ENCODE results near the gene MUC4.
"Not testable (repeated sequence)": the region's sequence is repeated elsewhere in the genome, so short reads cannot be mapped to it uniquely, and the experiment has no call there.

MUC4 gene

DNA sequence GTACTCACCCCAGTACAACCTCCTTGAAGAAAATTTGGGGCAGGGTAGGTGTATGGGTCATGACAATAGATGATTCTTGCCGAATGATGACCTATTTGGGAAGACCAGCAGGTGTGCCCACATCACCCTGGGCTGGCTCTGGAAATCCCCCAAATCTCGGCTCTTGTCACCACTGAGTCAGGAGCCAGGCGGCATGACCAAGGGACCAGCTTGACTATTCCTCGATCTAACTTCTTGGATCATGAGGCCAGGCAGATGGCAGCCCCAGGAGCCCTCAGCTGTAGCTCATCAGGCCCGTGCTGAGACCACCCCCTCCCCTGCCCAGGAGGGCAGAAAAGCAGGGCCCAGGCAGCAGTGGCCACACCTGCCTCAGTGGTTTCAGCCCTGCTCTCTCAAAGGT is 9.2 kb upstream of the MUC4 start:
- H3K79me2 ChIP-seq (ENCODE audit: insufficient read depth, low read depth): no peaks in the 10 kb centered on the region
- no peak overlapping the region for H3K9ac ChIP-seq
- H3K36me3 ChIP-seq (ENCODE audit: insufficient read depth): no peaks in the 10 kb centered on the region
- no peak overlapping the region for H3K4me3 ChIP-seq (IDR thresholded peaks at IDR 0.05; ENCODE audit: insufficient read depth, low read depth, low read length)
- H2AFZ ChIP-seq (ENCODE audit: low read depth): 0 out of 2 replicates have a peak overlapping the region, but pooled peaks have one; percentile 10
- TF ChIP-seq, protein P1, sequence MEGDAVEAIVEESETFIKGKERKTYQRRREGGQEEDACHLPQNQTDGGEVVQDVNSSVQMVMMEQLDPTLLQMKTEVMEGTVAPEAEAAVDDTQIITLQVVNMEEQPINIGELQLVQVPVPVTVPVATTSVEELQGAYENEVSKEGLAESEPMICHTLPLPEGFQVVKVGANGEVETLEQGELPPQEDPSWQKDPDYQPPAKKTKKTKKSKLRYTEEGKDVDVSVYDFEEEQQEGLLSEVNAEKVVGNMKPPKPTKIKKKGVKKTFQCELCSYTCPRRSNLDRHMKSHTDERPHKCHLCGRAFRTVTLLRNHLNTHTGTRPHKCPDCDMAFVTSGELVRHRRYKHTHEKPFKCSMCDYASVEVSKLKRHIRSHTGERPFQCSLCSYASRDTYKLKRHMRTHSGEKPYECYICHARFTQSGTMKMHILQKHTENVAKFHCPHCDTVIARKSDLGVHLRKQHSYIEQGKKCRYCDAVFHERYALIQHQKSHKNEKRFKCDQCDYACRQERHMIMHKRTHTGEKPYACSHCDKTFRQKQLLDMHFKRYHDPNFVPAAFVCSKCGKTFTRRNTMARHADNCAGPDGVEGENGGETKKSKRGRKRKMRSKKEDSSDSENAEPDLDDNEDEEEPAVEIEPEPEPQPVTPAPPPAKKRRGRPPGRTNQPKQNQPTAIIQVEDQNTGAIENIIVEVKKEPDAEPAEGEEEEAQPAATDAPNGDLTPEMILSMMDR (conservative IDR thresholded peaks at IDR 0.05; ENCODE audit: low read depth, low read length): no peak
- no peak overlapping the region for H3K27ac ChIP-seq
- H4K20me1 ChIP-seq (ENCODE audit: insufficient read depth): no peaks in the 10 kb centered on the region
- no peak overlapping the region for H3K4me2 ChIP-seq
- no peaks in the 10 kb centered on the region for H3K4me1 ChIP-seq (ENCODE audit: low read depth, poor library complexity, severe bottlenecking)
- peaks cover 38% of the 10 kb centered on the region for H3K27me3 ChIP-seq (ENCODE audit: insufficient read depth, low read depth)

DNA sequence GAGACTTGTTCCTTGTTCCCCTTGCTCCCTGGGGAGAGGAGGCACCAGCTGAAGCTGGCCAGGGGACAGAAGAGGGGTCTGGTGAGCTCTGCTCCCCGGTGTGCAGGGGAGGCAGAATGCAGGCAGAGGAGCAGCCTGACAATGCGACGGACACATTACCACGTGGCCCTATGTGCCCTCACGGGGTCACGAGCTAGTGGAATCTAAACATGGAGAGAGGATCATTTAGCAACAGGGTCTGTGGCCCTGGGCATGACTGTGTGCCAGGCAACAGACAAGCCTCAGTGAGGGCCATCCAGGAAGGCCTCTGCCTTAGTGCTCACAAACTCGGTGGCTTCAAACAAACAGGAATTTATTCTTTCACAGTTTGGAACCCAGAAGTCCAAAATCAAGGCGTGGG is 8.5 kb upstream of the MUC4 start:
- Histone ChIP-seq H4K20me1 (ENCODE audit: insufficient read depth) (no peaks in the 10 kb centered on the region), H3K79me2 (ENCODE audit: insufficient read depth, low read depth) (no peaks in the 10 kb centered on the region), H3K4me3 (IDR thresholded peaks at IDR 0.05; ENCODE audit: insufficient read depth, low read depth, low read length) (no peak overlapping the region), H3K4me1 (ENCODE audit: low read depth, poor library complexity, severe bottlenecking) (no peaks in the 10 kb centered on the region), H3K27ac (no peak overlapping the region), H3K9ac (no peak overlapping the region), H3K36me3 (ENCODE audit: insufficient read depth) (no peaks in the 10 kb centered on the region), H3K27me3 (ENCODE audit: insufficient read depth, low read depth) (peaks cover 38% of the 10 kb centered on the region), H3K4me2 (no peak overlapping the region), H2AFZ (ENCODE audit: low read depth) (no peak overlapping the region)
- TF ChIP-seq, protein P1 (conservative IDR thresholded peaks at IDR 0.05; ENCODE audit: low read depth, low read length): no peak

DNA sequence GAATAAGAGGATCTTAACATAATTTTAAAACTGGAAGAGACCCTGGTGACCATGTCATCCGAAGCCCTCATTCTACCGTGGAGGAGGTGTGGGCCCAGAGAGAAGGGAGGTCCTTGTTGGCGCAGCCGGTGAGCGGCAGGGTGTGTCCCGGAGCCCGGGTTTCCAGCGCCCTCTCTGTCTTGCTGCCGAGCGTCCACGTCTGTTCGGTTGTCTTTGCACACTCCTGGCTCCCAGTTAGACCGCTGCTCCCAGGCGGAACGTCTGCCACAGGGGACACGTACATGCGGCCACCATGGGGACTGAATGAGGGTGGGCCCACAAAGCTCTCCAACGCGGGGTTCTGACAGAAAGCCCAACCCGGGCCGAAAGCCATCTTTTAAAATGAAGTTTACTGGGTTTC is 6.6 kb upstream of the MUC4 start:
- H3K27me3 ChIP-seq (ENCODE audit: insufficient read depth, low read depth): peaks cover 56% of the 10 kb centered on the region
- H3K79me2 ChIP-seq (ENCODE audit: insufficient read depth, low read depth): no peaks in the 10 kb centered on the region
- H3K4me3 ChIP-seq (IDR thresholded peaks at IDR 0.05; ENCODE audit: insufficient read depth, low read depth, low read length): no peak overlapping the region
- H3K4me1 ChIP-seq (ENCODE audit: low read depth, poor library complexity, severe bottlenecking): no peaks in the 10 kb centered on the region
- TF ChIP-seq, protein P1 (conservative IDR thresholded peaks at IDR 0.05; ENCODE audit: low read depth, low read length): no peak
- H3K4me2 ChIP-seq: no peak overlapping the region
- H4K20me1 ChIP-seq (ENCODE audit: insufficient read depth): no peaks in the 10 kb centered on the region
- H2AFZ ChIP-seq (ENCODE audit: low read depth): no peak overlapping the region
- no peak overlapping the region for H3K27ac ChIP-seq
- no peak overlapping the region for H3K9ac ChIP-seq
- no peaks in the 10 kb centered on the region for H3K36me3 ChIP-seq (ENCODE audit: insufficient read depth)

DNA sequence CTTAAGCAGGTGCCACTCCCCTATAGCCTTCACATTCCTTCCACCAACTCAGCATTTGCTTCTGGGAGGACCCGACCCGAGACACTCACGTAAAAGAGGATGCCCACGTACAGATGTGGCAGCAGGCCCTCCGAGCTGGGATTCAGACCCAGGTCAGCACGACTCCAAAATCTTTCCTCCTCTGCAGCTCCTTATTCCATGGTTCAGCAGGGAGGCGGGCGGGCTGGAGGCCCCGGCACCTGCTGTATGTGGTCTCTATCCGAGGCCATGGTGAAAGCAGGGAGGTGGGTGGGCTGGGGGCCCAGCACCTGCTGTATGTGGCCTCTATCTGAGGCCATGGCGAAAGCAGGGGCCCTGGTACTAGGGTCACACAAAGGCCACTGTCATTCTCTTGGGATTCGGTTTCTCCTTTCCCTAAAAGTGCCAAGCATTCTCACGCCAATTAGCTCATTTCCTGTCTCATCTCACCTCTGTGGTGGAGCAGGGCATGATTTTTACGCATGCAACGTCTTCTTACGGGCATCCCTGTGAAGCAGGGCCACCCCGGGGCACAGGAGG is 5.9 kb upstream of the MUC4 start:
- TF ChIP-seq, protein P1 (conservative IDR thresholded peaks at IDR 0.05; ENCODE audit: low read depth, low read length): no peak
- Histone ChIP-seq H3K79me2 (ENCODE audit: insufficient read depth, low read depth) (no peaks in the 10 kb centered on the region), H4K20me1 (ENCODE audit: insufficient read depth) (no peaks in the 10 kb centered on the region), H3K27ac (no peak overlapping the region), H3K4me2 (no peak overlapping the region), H2AFZ (ENCODE audit: low read depth) (no peak overlapping the region), H3K36me3 (ENCODE audit: insufficient read depth) (no peaks in the 10 kb centered on the region), H3K27me3 (ENCODE audit: insufficient read depth, low read depth) (peaks cover 63% of the 10 kb centered on the region), H3K4me1 (ENCODE audit: low read depth, poor library complexity, severe bottlenecking) (no peaks in the 10 kb centered on the region), H3K9ac (no peak overlapping the region), H3K4me3 (IDR thresholded peaks at IDR 0.05; ENCODE audit: insufficient read depth, low read depth, low read length) (no peak overlapping the region)

DNA sequence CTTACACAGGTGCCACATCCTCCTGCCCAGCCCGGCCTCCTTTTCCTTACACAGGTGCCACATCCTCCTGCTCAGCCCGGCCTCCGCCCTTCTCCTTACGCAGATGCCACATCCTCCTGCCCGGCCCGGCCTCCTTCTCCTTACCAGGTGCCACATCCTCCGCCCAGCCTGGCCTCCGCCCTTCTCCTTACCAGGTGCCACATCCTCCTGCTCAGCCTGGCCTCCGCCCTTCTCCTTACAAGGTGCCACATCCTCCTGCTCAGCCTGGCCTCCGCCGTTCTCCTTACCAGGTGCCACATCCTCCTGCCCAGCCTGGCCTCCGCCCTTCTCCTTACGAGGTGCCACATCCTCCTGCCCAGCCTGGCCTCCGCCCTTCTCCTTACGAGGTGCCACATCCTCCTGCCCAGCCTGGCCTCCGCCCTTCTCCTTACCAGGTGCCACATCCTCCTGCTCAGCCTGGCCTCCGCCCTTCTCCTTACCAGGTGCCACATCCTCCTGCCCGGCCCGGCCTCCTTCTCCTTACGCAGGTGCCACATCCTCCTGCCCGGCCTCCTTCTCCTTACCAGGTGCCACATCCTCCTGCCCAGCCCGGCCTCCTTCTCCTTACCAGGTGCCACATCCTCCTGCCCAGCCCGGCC is 4.7 kb upstream of the MUC4 start:
- not testable (repeated sequence) for H3K36me3 ChIP-seq (ENCODE audit: insufficient read depth); H3K79me2 ChIP-seq (ENCODE audit: insufficient read depth, low read depth); H3K4me1 ChIP-seq (ENCODE audit: low read depth, poor library complexity, severe bottlenecking); H4K20me1 ChIP-seq (ENCODE audit: insufficient read depth); H3K4me2 ChIP-seq; H2AFZ ChIP-seq (ENCODE audit: low read depth); H3K27ac ChIP-seq; H3K4me3 ChIP-seq (IDR thresholded peaks at IDR 0.05; ENCODE audit: insufficient read depth, low read depth, low read length); H3K9ac ChIP-seq
- peaks cover 75% of the 10 kb centered on the region for H3K27me3 ChIP-seq (ENCODE audit: insufficient read depth, low read depth)
